T-helper 1 cell (primary cell): ENCODE results near the gene LRRTM4.

Experiments
- DNase-seq, 5 donors: peaks; one replicate each; pipeline ENCODE4 v3.0.0-alpha.2; 2012 to 2020

LRRTM4 gene

GRCh38 chr2:77469106-77469505, 53.1 kb downstream of the LRRTM4 start:
- DNase-seq, result no peak

GRCh38 chr2:77459840-77460239, 62.3 kb downstream of the LRRTM4 start:
- DNase-seq, result no peak

GRCh38 chr2:77458216-77458615, 64.0 kb downstream of the LRRTM4 start:
- no peak for DNase-seq

GRCh38 chr2:77457665-77458064, 64.5 kb downstream of the LRRTM4 start:
- DNase-seq, result no peak

- no peak for DNase-seq
Measured at GRCh38 chr2:77443076-77443475, 79.1 kb downstream of the LRRTM4 start.

GRCh38 chr2:77434880-77435279, 87.3 kb downstream of the LRRTM4 start:
- no peak for DNase-seq

- no peak for DNase-seq
Measured at GRCh38 chr2:77428946-77429345, 93.2 kb downstream of the LRRTM4 start.

- no peak for DNase-seq
Measured at GRCh38 chr2:77421971-77422370, 100.2 kb downstream of the LRRTM4 start.

- no peak for DNase-seq
Measured at GRCh38 chr2:77418537-77418936, 103.6 kb downstream of the LRRTM4 start.

- DNase-seq, result no peak
Measured at GRCh38 chr2:77404189-77404588, 118.0 kb downstream of the LRRTM4 start.

GRCh38 chr2:77398970-77399600, 123.1 kb downstream of the LRRTM4 start:
- no peak for DNase-seq

- no peak for DNase-seq
Measured at GRCh38 chr2:77397763-77398162, 124.4 kb downstream of the LRRTM4 start.

GRCh38 chr2:77395011-77395410, 127.2 kb downstream of the LRRTM4 start:
- DNase-seq, result no peak

GRCh38 chr2:77391119-77391518, 131.1 kb downstream of the LRRTM4 start:
- DNase-seq, result no peak

GRCh38 chr2:77387324-77387723, 134.9 kb downstream of the LRRTM4 start:
- DNase-seq, result no peak

GRCh38 chr2:77372636-77373035, 149.5 kb downstream of the LRRTM4 start:
- no peak for DNase-seq

GRCh38 chr2:77370511-77370910, 151.7 kb downstream of the LRRTM4 start:
- DNase-seq, result no peak

- DNase-seq, result no peak
Measured at GRCh38 chr2:77363277-77363676, 158.9 kb downstream of the LRRTM4 start.

GRCh38 chr2:77348821-77349220, 173.4 kb downstream of the LRRTM4 start:
- DNase-seq, result no peak

GRCh38 chr2:77336013-77336412, 186.2 kb downstream of the LRRTM4 start:
- DNase-seq, result no peak

- DNase-seq, result no peak
Measured at GRCh38 chr2:77328134-77328931, 193.8 kb downstream of the LRRTM4 start.

- no peak for DNase-seq
Measured at GRCh38 chr2:77325395-77325794, 196.8 kb downstream of the LRRTM4 start.

- no peak for DNase-seq
Measured at GRCh38 chr2:77322431-77322830, 199.7 kb downstream of the LRRTM4 start.

- no peak for DNase-seq
Measured at GRCh38 chr2:77314721-77315120, 207.5 kb downstream of the LRRTM4 start.

- no peak for DNase-seq
Measured at GRCh38 chr2:77310416-77310815, 211.8 kb downstream of the LRRTM4 start.
